ENCODE data around the gene TMEM106C. TPM values are rescaled to one million over a fixed set of nuclear protein-coding genes. Genes with fewer than 3 reads are reported as not detected.

The TMEM106C gene
- total and polyA plus RNA-seq, 2 of the 13 experiments (the other 11 are each of a cell fraction or from before 2014, with no cell fraction given): 132 to 192 TPM

DNA sequence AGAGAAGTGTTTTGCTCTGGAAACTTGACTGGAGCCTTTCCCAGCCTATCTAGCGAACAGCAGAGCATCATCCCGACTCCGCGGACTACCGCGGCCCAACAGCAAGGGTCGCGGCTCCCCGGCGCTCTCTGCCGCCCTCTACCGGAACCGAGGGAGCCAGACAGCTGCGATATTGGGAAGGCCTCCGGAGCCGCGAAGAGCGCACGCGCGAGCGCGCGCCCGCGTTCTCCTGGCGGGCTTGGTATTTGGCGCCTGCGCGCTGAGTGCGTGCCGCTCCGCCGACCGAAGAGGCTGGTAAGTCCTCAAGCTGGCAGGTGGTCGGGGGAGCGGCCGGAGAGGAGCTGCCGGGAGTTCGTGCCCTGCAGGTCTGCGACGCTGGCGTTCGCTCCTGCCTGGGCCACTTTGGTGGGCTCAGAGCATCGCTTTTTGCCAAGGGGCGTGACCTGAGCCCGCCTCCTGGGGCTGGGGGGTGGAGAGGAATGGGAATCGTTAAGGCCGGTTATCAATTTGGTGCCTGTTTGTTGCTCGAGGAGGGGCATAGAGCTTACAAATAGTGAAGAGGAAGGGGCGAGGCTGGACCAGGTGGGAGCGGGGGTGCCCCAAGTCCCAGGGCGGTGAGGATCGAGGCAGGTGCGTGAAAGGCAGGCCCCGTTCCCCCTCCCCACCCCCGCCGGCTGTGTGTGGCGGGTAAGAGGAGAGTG lies at the start of gene TMEM106C (continued):
- TF ChIP-seq ZNF670 (CRISPR knock-in tag; IDR thresholded peaks at IDR 0.05; ENCODE audit: borderline replicate concordance) (no peak), NFE2L2 (IDR thresholded peaks at IDR 0.05; ENCODE audit: low read length) (no peak), IKZF1 (IDR thresholded peaks at IDR 0.05) (no peak), ERF (CRISPR knock-in tag; IDR thresholded peaks at IDR 0.05) (no peak; the same call in 1 of the 2 replicates), ZNF33A (CRISPR knock-in tag; IDR thresholded peaks at IDR 0.05; ENCODE audit: borderline replicate concordance) (no peak), HMGA1 (CRISPR knock-in tag; conservative IDR thresholded peaks at IDR 0.05) (no peak), SYNCRIP (IDR thresholded peaks at IDR 0.05; ENCODE audit: insufficient read depth, low read depth, low read length) (no peak), NBN (conservative IDR thresholded peaks at IDR 0.05) (no peak), KLF16 (CRISPR knock-in tag; IDR thresholded peaks at IDR 0.05) (0 out of 4 replicates have a peak, but pooled peaks of 1 of the 2 experiments have one; percentile 24), CEBPB (IDR thresholded peaks at IDR 0.05; ENCODE audit: borderline replicate concordance, low read depth, low read length) (no peak), ZNF563 (CRISPR knock-in tag; IDR thresholded peaks at IDR 0.05) (peak; percentile 87; the same call in 1 of the 2 replicates), HNRNPLL (IDR thresholded peaks at IDR 0.05; ENCODE audit: low read depth, low read length, poor library complexity, severe bottlenecking) (peak; percentile 86), GLI4 (CRISPR knock-in tag; IDR thresholded peaks at IDR 0.05; ENCODE audit: borderline replicate concordance) (no peak), SAFB2 (CRISPR knock-in tag; IDR thresholded peaks at IDR 0.05; ENCODE audit: borderline replicate concordance, low read depth) (peak; percentile 86), CEBPG (CRISPR knock-in tag; IDR thresholded peaks at IDR 0.05) (no peak), GMEB2 (CRISPR knock-in tag; IDR thresholded peaks at IDR 0.05; ENCODE audit: low read depth) (no peak), TGIF2 (CRISPR knock-in tag; IDR thresholded peaks at IDR 0.05) (no peak), ZMYM4 (CRISPR knock-in tag; IDR thresholded peaks at IDR 0.05) (peak; percentile 81), ZBTB20 (CRISPR knock-in tag; IDR thresholded peaks at IDR 0.05; ENCODE audit: borderline replicate concordance, low read depth) (peak; percentile 32; the same call in 1 of the 2 replicates), ZNF34 (CRISPR knock-in tag; IDR thresholded peaks at IDR 0.05; ENCODE audit: borderline replicate concordance) (no peak), GPBP1L1 (CRISPR knock-in tag; IDR thresholded peaks at IDR 0.05) (no peak), ELK4 (CRISPR knock-in tag; IDR thresholded peaks at IDR 0.05; ENCODE audit: borderline replicate concordance) (no peak), TBX3 (IDR thresholded peaks at IDR 0.05; ENCODE audit: borderline replicate concordance) (no peak)
- TF ChIP-seq, protein P1, sequence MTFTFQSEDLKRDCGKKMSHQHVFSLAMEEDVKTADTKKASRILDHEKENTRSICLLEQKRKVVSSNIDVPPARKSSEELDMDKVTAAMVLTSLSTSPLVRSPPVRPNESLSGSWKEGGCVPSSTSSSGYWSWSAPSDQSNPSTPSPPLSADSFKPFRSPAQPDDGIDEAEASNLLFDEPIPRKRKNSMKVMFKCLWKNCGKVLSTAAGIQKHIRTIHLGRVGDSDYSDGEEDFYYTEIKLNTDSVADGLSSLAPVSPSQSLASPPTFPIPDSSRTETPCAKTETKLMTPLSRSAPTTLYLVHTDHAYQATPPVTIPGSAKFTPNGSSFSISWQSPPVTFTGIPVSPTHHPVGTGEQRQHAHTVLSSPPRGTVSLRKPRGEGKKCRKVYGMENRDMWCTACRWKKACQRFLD (CRISPR knock-in tag; IDR thresholded peaks at IDR 0.05; ENCODE audit: borderline replicate concordance): no peak
- TF ChIP-seq, protein P2, sequence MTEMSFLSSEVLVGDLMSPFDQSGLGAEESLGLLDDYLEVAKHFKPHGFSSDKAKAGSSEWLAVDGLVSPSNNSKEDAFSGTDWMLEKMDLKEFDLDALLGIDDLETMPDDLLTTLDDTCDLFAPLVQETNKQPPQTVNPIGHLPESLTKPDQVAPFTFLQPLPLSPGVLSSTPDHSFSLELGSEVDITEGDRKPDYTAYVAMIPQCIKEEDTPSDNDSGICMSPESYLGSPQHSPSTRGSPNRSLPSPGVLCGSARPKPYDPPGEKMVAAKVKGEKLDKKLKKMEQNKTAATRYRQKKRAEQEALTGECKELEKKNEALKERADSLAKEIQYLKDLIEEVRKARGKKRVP (CRISPR knock-in tag; IDR thresholded peaks at IDR 0.05): no peak

All from HepG2 (cell line).